ENCODE data around the gene CEP97.

GRCh38 chr3:101725194-101725889, 928 bp downstream of the CEP97 start:
- no peak for TF ChIP-seq POLR2A (IDR thresholded peaks at IDR 0.05)
- no peak for TF ChIP-seq CTCF (IDR thresholded peaks at IDR 0.05)
